HG02623 (cell line): Measurements from ENCODE around the gene PRAMEF15.
"Not testable (repeated sequence)": the region's sequence is repeated elsewhere in the genome, so short reads cannot be mapped to it uniquely, and the experiment has no call there.

Experiments
- ATAC-seq: cut with Tn5 transposase; IDR thresholded peaks from one replicate; pipeline ENCODE4 v1.9.1; 2021; ENCODE audit warnings: moderate library complexity; ENCODE audit not compliant: unreplicated experiment

Gene PRAMEF15

DNA sequence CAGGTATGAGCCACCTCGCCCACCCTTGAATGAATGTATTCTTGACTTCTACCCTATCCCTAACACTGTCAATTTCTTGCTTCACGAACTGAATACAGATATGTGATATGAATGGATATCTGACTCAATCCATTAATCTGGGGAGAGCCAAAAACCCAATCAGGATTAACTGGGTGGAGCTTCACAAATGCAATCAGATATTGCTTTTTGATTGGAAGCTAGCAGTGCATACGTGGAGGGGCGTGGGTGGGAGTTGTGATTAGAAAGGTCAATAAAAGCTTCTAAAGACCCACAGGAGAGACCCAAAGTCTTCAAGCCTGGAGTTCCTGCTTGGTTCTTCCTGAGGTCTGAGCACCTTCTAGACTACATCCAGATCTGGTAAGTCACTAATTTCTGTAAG is at the start of gene PRAMEF15:
TSS of gene PRAMEF15 (plus strand) at position 301 of the 400 bp plus-strand sequence. CDS start 2,827 bp downstream, outside the sequence.
- not testable (repeated sequence) for ATAC-seq

DNA sequence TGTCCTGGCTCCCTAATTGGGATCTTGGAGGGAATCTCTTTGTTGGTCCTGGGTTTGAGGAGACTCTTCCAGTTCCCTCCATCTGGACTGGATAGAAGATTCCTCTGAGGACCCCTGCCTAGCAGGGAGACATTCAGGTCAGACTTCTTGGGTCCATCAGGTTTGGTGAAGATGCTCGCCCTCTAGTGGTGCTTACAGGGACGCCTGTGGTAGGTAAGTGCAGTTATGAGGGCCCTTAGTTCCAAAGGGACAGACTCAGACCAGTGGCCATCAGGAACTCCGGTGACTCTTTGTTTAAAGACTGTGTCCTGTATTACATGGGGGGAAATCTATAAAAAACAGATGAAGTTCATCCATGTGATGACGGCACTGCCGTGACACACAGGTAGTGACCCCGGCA is 38.4 kb upstream of the PRAMEF15 start:
- not testable (repeated sequence) for ATAC-seq

DNA sequence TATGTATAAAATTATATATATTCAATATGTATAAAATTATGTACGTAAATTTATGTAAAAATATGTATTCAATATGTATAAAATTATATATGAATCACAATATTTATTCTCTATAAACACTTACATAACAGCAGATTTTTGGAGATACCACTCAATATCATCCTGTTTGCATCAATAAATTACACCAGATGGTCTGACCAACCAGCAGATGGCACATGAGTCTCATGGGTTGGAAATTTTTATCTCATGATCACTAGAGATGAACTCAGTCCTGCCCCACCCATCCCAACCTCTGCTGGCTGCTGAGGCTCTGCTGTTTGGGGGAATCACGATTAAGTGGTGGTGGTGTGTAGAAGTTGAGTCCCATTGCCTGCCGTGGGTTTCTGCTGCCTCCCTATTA is 35.8 kb upstream of the PRAMEF15 start:
- ATAC-seq: not testable (repeated sequence)

DNA sequence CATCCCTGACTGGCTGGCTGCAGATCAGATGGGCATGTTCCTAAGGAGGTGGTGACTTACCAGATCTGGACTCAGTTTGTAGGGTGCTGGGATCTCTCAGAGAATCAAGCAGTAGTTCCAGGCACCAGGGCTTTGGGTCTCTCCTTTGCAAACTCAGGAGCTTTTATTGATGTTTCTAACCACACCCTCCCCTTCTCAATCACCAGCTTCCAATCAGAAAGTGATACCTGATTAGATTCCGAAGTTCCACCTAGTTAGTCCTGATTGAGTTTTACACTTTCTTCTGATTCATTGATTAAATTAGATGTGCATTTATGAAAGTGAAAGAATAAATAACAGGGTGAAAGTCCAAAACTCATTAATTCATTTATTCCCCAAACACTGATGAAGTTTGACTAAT is 30.3 kb upstream of the PRAMEF15 start, which contains the start of gene PRAMEF8:
TSS of gene PRAMEF8 (minus strand) at position 101 of the 400 bp plus-strand sequence. CDS start 1,046 bp downstream, outside the sequence.
- not testable (repeated sequence) for ATAC-seq

DNA sequence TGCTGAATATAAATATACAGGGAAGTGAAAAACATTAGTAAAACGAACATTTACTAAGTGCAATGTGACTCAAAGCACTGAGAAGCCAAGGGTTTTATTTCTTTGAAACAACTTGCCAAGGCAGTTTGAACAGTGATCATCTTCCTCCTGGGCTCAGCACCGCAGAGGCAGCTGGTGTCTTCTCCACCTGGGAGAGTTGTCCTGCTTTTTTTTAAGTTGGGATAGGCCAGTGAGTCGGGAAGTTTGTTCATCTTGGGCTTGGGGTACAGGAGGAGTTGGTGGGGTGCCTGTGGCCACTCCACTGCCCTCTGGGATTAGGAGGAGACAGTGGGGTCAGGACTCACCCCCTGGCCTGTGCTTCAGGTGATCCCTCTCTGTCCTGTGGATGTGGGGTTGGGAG is 26.4 kb upstream of the PRAMEF15 start:
- ATAC-seq: not testable (repeated sequence)

DNA sequence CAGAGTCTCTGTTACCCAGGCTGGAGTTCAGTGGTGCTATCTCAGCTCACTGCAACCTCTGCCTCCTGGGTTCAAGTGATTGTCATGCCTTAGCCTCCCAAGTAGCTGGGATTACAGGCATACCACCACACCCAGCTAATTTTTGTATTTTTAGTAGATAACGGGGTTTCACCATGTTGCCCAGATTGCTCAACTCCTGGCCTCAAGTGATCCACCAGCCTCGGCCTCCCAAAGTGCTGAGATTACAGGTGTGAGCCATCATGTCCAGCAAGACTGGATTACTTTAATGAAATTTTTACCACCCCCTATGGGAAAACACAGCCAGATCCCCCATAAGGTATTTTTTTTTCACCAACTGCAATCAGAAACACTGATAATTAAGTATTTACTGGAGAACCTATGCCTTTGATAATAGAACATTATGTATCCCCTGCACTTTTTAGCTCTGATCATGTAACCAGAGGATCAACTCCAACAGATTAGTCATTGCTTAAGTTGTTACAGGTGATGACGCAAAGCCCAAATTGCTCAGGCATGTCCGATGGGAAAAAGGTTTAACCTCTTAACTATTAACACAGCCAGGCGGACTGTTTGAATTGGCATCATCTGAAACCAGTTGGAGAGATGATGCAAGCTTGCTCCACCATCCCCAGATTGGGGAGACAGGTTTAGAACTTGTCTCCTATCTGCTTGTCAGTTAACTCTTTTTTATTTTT is 18.0 kb upstream of the PRAMEF15 start:
- not testable (repeated sequence) for ATAC-seq

DNA sequence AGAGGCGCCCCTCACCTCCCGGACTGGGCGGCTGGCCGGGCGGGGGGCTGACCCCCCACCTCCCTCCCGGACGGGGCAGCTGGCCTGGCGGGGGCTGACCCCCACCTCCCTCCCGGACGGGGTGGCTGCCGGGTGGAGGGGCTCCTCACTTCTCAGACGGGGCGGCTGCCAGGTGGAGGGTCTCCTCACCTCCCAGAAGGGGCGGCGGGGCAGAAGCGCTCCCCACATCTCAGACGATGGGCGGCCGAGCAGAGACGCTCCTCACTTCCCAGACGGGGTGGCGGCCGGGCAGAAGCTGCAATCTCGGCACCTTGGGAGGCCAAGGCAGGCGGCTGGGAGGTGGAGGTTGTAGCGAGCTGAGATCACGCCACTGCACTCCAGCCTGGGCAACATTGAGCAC is 16.7 kb upstream of the PRAMEF15 start:
- ATAC-seq: not testable (repeated sequence)

DNA sequence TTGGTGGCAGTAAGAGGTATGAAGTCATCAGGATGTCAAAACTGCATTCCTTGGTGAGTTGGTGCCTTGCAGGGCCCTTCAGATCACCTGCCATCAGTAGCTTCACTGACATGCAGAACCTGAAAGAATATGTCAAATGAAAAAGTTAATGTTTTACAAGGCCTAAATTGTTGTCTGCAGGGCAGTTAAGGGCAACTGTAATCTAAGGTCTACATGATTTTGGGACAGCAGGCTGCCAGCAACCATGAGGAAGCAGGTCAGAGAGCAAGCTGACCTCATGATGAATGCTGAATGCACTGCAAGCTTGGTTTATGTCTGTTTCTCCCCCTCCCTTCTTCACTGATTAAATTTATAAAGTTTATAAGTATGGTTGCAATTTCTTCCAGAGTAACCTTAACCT is 13.2 kb upstream of the PRAMEF15 start:
- not testable (repeated sequence) for ATAC-seq

DNA sequence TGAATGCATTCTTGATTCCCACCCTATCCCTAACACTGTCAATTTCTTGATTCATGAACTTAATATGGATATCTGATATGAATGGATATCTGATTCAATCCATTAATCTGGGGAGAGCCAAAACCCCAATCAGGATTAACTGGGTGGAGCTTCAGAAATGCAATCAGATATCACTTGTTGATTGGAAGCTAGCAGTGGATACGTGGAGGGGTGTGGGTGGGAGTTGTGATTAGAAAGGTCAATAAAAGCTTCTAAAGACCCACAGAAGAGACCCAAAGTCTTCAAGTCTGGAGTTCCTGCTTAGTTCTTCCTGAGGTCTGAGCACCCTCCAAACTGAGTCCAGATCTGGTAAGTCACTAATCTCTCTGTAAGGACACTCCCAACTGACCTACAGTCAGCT is 12.1 kb upstream of the PRAMEF15 start, which contains the start of gene PRAMEF33:
TSS of gene PRAMEF33 (plus strand) at position 301 of the 400 bp plus-strand sequence. CDS start 2,416 bp downstream, outside the sequence.
- not testable (repeated sequence) for ATAC-seq

DNA sequence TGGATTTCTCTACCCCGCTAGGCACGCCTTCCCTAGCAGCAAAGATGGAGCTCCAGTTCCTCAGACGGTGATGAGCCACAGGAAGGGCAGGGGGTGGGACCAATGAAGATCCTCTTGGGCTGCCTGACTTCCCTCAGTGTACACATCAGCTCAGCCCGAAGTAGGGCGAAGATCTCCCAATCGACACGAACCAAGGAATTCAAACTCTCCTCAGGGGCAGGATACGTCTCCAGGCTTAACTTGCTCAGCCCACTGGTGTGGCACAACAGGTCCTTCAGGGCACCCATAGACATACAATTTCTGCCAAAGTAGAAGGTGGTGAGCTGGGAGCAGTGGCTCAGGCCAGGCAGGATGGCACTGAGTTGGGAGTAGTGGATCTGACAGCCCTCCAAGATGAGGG is 27.1 kb downstream of the PRAMEF15 start:
- not testable (repeated sequence) for ATAC-seq

DNA sequence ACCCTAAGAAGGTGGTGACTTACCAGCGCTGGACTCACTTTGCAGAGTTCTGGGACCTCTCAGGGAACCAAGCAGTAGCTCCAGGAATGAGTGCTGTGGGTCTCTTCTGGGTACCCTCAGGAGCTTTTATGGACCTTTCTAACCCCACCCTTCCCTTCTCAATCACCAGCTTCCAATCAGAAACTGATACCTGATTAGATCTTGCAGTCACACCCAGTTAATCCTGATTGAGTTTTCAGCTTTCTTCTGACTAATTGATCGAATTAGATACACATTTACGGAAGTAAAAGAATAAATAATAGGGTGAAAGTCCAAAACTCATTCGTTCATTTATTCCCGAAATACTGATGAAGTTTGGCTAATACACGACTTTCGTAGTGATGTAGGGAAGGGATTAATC is 31.7 kb downstream of the PRAMEF15 start, which contains the start of gene PRAMEF14:
TSS of gene PRAMEF14 (minus strand) at position 101 of the 400 bp plus-strand sequence. CDS start 1,820 bp downstream, outside the sequence.
- ATAC-seq: not testable (repeated sequence)

DNA sequence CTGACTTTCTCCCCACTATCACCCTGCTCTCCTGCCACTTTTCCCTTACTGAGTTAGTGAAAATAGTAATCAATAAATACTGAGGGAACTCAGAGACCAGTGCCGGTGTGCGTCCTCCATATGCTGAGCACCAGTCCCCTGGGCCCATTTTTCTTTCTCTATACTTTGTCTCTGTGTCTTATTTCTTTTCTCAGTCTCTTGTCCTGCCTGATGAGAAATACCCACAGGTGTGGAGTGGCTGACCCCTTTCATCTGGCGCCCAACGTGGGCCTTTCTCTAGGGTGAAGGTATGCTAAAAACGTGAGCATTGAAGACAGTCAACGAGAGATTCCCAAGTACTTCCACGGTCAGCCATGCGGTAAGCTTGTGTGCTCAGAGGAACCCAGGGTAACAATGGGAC is 38.1 kb downstream of the PRAMEF15 start:
- ATAC-seq: not testable (repeated sequence)

DNA sequence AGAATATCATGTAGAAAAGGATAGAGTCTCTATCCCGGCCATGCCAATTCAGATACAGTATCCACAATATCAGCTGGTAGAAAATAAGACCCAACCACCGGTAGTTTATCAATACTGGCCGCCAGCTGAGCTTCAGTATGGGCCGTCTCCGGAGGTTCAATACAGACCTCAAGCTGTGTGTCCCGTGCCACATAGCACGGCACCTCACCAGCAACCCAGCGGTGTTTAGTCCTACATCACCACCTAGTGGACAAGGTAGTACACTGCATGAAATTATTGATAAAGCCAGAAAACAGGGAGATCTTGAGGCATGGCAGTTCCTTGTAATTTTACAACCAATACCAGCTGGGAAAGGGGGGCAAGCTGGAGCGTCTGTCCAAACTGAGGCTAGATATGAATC is 39.1 kb downstream of the PRAMEF15 start:
- not testable (repeated sequence) for ATAC-seq

DNA sequence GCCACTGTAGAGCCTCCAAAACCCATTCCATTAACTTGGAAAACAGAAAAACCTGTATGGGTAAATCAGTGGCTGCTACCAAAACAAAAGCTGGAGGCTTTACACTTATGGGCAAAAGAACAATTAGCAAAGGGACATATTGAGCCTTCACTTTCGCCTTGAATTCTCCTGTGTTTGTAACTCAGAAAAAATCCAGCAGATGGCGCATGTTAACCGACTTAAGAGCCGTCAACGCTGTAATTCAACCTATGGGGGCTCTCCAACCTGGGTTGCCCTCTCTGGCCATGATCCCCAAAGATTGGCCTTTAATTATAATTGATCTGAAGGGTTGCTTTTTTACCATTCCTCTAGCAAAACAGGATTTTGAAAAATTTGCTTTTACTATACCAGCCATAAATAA is 41.4 kb downstream of the PRAMEF15 start:
- ATAC-seq: not testable (repeated sequence)

DNA sequence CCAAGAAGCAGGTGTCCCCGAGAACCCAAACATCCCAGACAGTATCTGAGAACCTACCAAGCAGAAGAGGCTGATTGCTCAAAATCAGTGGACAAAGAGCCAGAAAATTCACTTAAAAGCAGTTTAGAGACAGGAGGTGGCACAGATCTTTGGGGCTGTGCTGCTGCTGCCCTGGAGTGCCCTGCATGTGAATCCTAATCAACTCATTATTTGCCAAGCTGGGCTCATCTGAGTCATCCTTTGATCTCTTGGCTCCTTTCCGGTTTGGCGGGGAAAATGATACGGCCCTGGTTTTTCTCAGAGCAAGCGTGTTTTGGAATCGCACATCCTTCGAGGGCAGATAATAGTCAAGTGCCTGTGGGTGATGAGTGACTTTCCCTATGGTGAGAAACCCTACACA is 47.0 kb downstream of the PRAMEF15 start:
- ATAC-seq: not testable (repeated sequence)

DNA sequence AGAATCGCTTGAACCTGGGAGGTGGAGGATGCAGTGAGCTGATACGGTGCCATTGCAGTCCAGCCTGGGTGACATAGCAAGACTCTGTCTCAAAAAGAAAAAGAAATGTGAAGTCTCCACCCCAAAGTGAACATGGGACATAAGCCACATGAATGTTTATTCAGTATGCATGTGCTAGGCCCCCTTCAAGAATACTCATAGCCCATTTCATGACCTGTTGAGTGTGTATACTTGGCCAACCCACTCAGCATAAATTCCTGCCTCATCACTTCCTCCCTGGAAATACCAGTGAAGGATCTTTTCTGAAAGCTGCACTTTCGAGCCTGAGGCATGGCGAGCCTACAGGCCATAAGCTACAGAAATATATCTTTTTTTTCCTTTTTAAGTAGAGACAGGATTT is 49.5 kb downstream of the PRAMEF15 start:
- not testable (repeated sequence) for ATAC-seq

DNA sequence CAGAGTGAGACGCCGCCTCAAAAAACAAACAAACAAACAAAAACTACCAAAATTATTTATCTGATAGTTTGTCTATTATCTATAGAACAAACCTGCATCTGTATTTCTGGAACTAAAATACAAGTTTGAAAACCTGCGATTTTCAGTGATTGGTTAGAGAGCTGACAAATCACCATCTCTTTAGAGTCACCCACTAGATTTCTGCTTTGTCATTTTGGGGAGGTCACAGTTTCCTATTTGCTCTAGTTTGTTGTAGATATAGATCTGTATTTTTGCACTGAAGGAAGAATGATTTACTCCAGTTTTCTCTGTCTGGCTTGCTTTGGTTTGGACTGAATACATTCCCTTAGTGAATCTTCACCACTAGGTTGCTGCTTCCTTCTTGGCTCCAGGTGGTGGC is 51.2 kb downstream of the PRAMEF15 start:
- ATAC-seq: not testable (repeated sequence)

DNA sequence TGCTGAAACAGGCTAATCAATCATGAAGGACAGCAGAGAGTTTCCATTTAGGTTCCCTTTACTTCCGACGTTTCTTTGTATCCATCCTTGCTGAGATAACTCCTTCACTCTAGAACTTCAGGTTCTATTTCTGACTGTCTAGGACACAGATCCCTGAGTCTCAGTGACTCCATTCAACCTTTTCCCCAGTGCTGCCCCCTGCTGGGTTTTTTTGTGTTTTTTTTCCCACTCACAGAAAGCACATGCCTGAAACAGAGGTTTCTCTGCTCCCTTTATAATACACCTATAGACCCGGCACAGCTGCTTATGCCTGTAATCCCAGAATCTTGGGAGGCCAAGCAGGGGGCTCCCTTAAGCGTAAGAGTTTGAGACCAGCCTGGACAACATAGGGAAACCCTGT is 53.2 kb downstream of the PRAMEF15 start:
- not testable (repeated sequence) for ATAC-seq
